Heart left ventricle (tissue), 16 donors: ENCODE measurements around the gene XPO6. TPM values are rescaled to one million over a fixed set of nuclear protein-coding genes. Genes with fewer than 3 reads are reported as not detected.
A peak's percentile ranks its signal among the peaks of the same experiment; 100 is the strongest.

Experiments used
- ATAC-seq, 4 donors: fragments of 200-7000 bp; cut with Tn5 transposase; one replicate each; pipeline ENCODE4 v1.9.1; 2020 to 2022; ENCODE audit warnings: moderate library complexity in 4 of 4, mild to moderate bottlenecking in 3 of 4, moderate number of reproducible peaks in 1 of 4
- DNase-seq, 5 donors: peaks; one replicate each; pipeline ENCODE4 v3.0.0-alpha.2; 2020
- H3K27ac ChIP-seq, 12 donors: fragments of 200-600 bp; sonication (generic) in 4 of 12; one replicate each; pipeline versions ENCODE4 v1.5.0 to v1.8.0; 2016 to 2022; ENCODE audit warnings: mild to moderate bottlenecking in 2 of 12
- H3K27me3 ChIP-seq, 9 donors: fragments of 200-600 bp; sonication (generic) in 2 of 9; one replicate each; pipeline versions ENCODE4 v1.5.1 to v1.8.0; 2016 to 2022; ENCODE audit warnings: mild to moderate bottlenecking in 3 of 9
- H3K36me3 ChIP-seq, 9 donors: fragments of 200-600 bp; sonication (generic) in 2 of 9; one replicate each; pipeline versions ENCODE4 v1.5.0 to v1.8.0; 2018 to 2022; ENCODE audit warnings: mild to moderate bottlenecking in 2 of 9
- H3K4me1 ChIP-seq, 12 donors: fragments of 200-600 bp; sonication (generic) in 4 of 12; one replicate each; pipeline versions ENCODE4 v1.5.0 to v1.8.0; 2016 to 2022; ENCODE audit warnings: mild to moderate bottlenecking in 3 of 12
- H3K4me3 ChIP-seq, 12 donors: fragments of 200-600 bp; sonication (generic) in 4 of 12; one replicate each; pipeline versions ENCODE4 v1.5.0 to v1.8.0; 2017 to 2022; ENCODE audit warnings: mild to moderate bottlenecking in 9 of 12, moderate library complexity in 4 of 12
- H3K9me3 ChIP-seq, 12 donors: fragments of 200-600 bp; sonication (generic) in 4 of 12; one replicate each; pipeline versions ENCODE4 v1.5.0 to v1.8.0; 2016 to 2022; ENCODE audit warnings: mild to moderate bottlenecking in 1 of 12
- CTCF ChIP-seq, 12 donors: fragments of 200-600 bp; sonication (generic) in 4 of 12; IDR thresholded peaks; one replicate each; pipeline versions ENCODE4 v1.5.0 to v1.8.0; 2018 to 2022; ENCODE audit warnings: antibody characterized with exemption in 12 of 12, mild to moderate bottlenecking in 5 of 12
- POLR2A ChIP-seq, 2 donors: fragments of 450-650 bp; IDR thresholded peaks; one replicate each; pipeline ENCODE4 v1.6.1; 2017; ENCODE audit warnings: antibody characterized with exemption in 2 of 2, mild to moderate bottlenecking in 2 of 2, moderate library complexity in 2 of 2
- WGBS, 4 donors: extraction: QIAGEN DNeasy Blood & Tissue Kit in 2 of 4; methylation state at CpG; one replicate each; pipeline versions ENCODE4 v1.1.5 to v1.1.7; 2013 to 2018; 5-methylcytosine and 5-hydroxymethylcytosine counted together
- intact Hi-C, 10 donors: fragments of 100-400 bp; cut with DNase I; formaldehyde crosslinking; loops; one replicate each; pipeline versions ENCODE4 v1.11.1 to v1.14.2; 2022
- polyA plus RNA-seq, 2 donors: library from polyadenylated mRNA; stranded (reverse); fragments of 200-250 nt; gene quantifications; one replicate each; pipeline ENCODE4 v1.2.3, GENCODE V29; 2013
- total RNA-seq, 9 donors: library from RNA; depleted of rRNA in 2 of 9; stranded (reverse); fragments of >200 nt in 2 of 9; fragmentation: NEBNext Ultra II Directional in 3 of 9; extraction: Animal tissue kit (Norgen Biotek cat#: 25700) in 3 of 9; gene quantifications; one replicate each; pipeline versions ENCODE4 v1.1.0 to v1.2.4, GENCODE V29; 2016 to 2023
- donor health status: ischemic (EF 13 %, LVEDD 7.1; RV severe dilation, severe dysfunction).
- donor health status: healthy with polysubstance abuse.
- donor health status: DM: no; HTN: yes; CAD: no.
- donor health status: DM: no; HTN: no; CAD: no.
- donor health status: ischemic (EF 25% LVEDD 6.9; RV normal size, moderate dysfunction).
- donor health status: ischemic (EF 25% LVEDD 5.7; RV mildly dilated, moderate dysfunction).
- donor health status: healthy.
- donor health status: DM: yes; HTN: yes; CAD: no.
- donor health status: ischemic (EF 35%, LVEDD 5.7; RV mildly dilated, moderate dysfunction).
- donor health status: nonischemic (EF 11% LVEDD 7.7; RV severe dilation, severe dysfunction).
- donor health status: DM: yes; HTN: yes; CAD: no.
- donor health status: PGD.
- donor health status: ischemic (EF 29% LVEDD 5.4; RV normal size, mild dysfunction).
- donor health status: nonischemic (EF 23%, LVEDD 6.1; RV moderate dilation, normal function).

The XPO6 gene
- total and polyA plus RNA-seq, 11 donors = 19.8 to 78.0 (median 33.0) TPM

GRCh38 chr16:28086186-28087139 is 125.3 kb downstream of the XPO6 start:
- H3K36me3 ChIP-seq = no peaks in the 10 kb centered on the region
- DNase-seq (peak in 1 of 5 donors; percentile 10), ATAC-seq (no peak)
- H3K4me3 ChIP-seq = no peak overlapping the region
- no peaks in the 10 kb centered on the region for H3K27me3 ChIP-seq
- no peaks in the 10 kb centered on the region for H3K4me1 ChIP-seq
- no peaks in the 10 kb centered on the region for H3K9me3 ChIP-seq
- intact Hi-C loops = no loop called here
- TF ChIP-seq POLR2A (IDR thresholded peaks at IDR 0.05) = no peak
- TF ChIP-seq CTCF (IDR thresholded peaks at IDR 0.05) = no peak
- WGBS, 4 donors = 86 to 90% (median 88%) methylated on average over 19 to 21 of the region's 21 CpGs
- no peak overlapping the region for H3K27ac ChIP-seq

- Histone ChIP-seq H3K36me3 (no peaks in the 10 kb centered on the region), H3K4me1 (no peaks in the 10 kb centered on the region), H3K27ac (no peak overlapping the region), H3K4me3 (no peak overlapping the region), H3K9me3 (no peaks in the 10 kb centered on the region), H3K27me3 (no peaks in the 10 kb centered on the region)
- no peak for TF ChIP-seq POLR2A (IDR thresholded peaks at IDR 0.05)
- no peak for TF ChIP-seq CTCF (IDR thresholded peaks at IDR 0.05)
- WGBS, 4 donors = 72 to 81% (median 79%) methylated on average over 11 to 12 of the region's 12 CpGs
- DNase-seq (peak in 1 of 5 donors; percentile 25), ATAC-seq (no peak)
- intact Hi-C loops = no loop called here
Observed at GRCh38 chr16:28085389-28086171, 126.2 kb downstream of the XPO6 start.

- Histone ChIP-seq H3K27me3 (no peaks in the 10 kb centered on the region), H3K27ac (no peak overlapping the region), H3K36me3 (no peaks in the 10 kb centered on the region), H3K4me3 (no peak overlapping the region), H3K9me3 (no peaks in the 10 kb centered on the region), H3K4me1 (no peaks in the 10 kb centered on the region)
- ATAC-seq = no peak
- WGBS, 4 donors = 93 to 95% (median 94%) methylated on average over 6 of the region's 6 CpGs
- DNase-seq = no peak
- intact Hi-C loops = no loop called here
- TF ChIP-seq CTCF (IDR thresholded peaks at IDR 0.05) = no peak
- no peak for TF ChIP-seq POLR2A (IDR thresholded peaks at IDR 0.05)
Observed at GRCh38 chr16:28084209-28084608, 127.6 kb downstream of the XPO6 start.

- ATAC-seq (no peak), DNase-seq (no peak)
- WGBS, 4 donors = 56 to 73% (median 64%) methylated on average over 13 of the region's 13 CpGs
- no peak overlapping the region for H3K27ac ChIP-seq
- TF ChIP-seq CTCF (IDR thresholded peaks at IDR 0.05) = no peak
- TF ChIP-seq POLR2A (IDR thresholded peaks at IDR 0.05) = no peak
- no peaks in the 10 kb centered on the region for H3K4me1 ChIP-seq
- intact Hi-C loops = no loop called here
- no peaks in the 10 kb centered on the region for H3K36me3 ChIP-seq
- H3K4me3 ChIP-seq = no peak overlapping the region
- no peaks in the 10 kb centered on the region for H3K27me3 ChIP-seq
- H3K9me3 ChIP-seq = no peaks in the 10 kb centered on the region
Observed at GRCh38 chr16:28082624-28083023, 129.1 kb downstream of the XPO6 start.
